HCT116 (cell line): Measurements from ENCODE around the gene ATP10B. TPM values are rescaled to one million over a fixed set of nuclear protein-coding genes. Genes with fewer than 3 reads are reported as not detected.

Experiments used
- ATAC-seq: fragments of 200-7000 bp; cut with Tn5 transposase; 2 replicates; pipeline ENCODE4 v1.9.1; 2020; ENCODE audit warnings: mild to moderate bottlenecking, moderate library complexity
- BruUV-seq: library from RNA; stranded (reverse); fragments of 400-500 nt; replicated peaks from 2 replicates; lab custom pipeline; 2021; lab: Mats Ljungman, UMichigan
- CTCF ChIA-PET: fragments of 300-600 bp; sonication (Branson Sonifier 250); formaldehyde crosslinking; loops from one replicate; lab custom pipeline; 2021; ENCODE audit warnings: antibody characterized with exemption; lab: Charles Lee
- POLR2A ChIA-PET: fragments of 300-600, 350-600 bp; sonication (Branson Sonifier 250); formaldehyde crosslinking; loops from one replicate; lab custom pipeline; 2021; ENCODE audit warnings: antibody characterized with exemption; lab: Charles Lee
- RAD21 ChIA-PET, 2 experiments: fragments of 300-600 bp; sonication (Branson Sonifier 250); formaldehyde crosslinking; loops; one replicate each; lab custom pipeline; 2023; ENCODE audit warnings: low total read pairs in 2 of 2; ENCODE audit not compliant: uncharacterized antibody in 2 of 2, unreplicated experiment in 2 of 2, low non-redundant PET in 1 of 2; lab: Charles Lee
- DNase-seq: peaks from one replicate; pipeline ENCODE4 v3.0.0-alpha.2; 2010; ENCODE audit warnings: low read depth, low spot score
- H2AFZ ChIP-seq: fragments of 200-600 bp; shearing (Covaris generic), sonication (generic); 2 replicates; pipeline ENCODE4 v1.6.1; 2017; ENCODE audit warnings: low read depth, mixed run types, mixed read lengths, antibody characterized with exemption, low read length; ENCODE audit not compliant: poor library complexity, severe bottlenecking
- H3K27ac ChIP-seq: 2 replicates; pipeline ENCODE4 v1.5.1; 2012; ENCODE audit warnings: low read depth, low read length
- H3K27me3 ChIP-seq: fragments of 200-600 bp; sonication (generic); 2 replicates; pipeline ENCODE4 v1.6.1; 2016; ENCODE audit warnings: mixed run types, low read length, mixed read lengths; ENCODE audit not compliant: insufficient read depth
- H3K36me3 ChIP-seq, 2 experiments: fragments of 200-500 bp in 1 of 2; fragments of 200-600 bp in 1 of 2; sonication (Bioruptor generic) in 1 of 2; sonication (generic) in 1 of 2; 2 replicates each; pipeline versions ENCODE4 v1.5.1 to v1.6.1; 2014 to 2016; ENCODE audit warnings: low read length in 2 of 2, inconsistent platforms in 1 of 2, mixed read lengths in 1 of 2, mixed run types in 1 of 2; ENCODE audit not compliant: insufficient read depth in 2 of 2, control insufficient read depth in 1 of 2
- H3K4me1 ChIP-seq, 2 experiments: fragments of 200-600 bp in 1 of 2; sonication (generic) in 1 of 2; 2 replicates each; pipeline versions ENCODE4 v1.5.1 to v1.6.1; 2012 to 2017; ENCODE audit warnings: low read length in 2 of 2, inconsistent platforms in 1 of 2, mild to moderate bottlenecking in 1 of 2, mixed read lengths in 1 of 2, mixed run types in 1 of 2, moderate library complexity in 1 of 2; ENCODE audit not compliant: insufficient read depth in 2 of 2, control insufficient read depth in 1 of 2
- H3K4me2 ChIP-seq: fragments of 200-600 bp; sonication (generic); 2 replicates; pipeline ENCODE4 v1.6.1; 2017; ENCODE audit warnings: mixed run types, low read length, mixed read lengths
- H3K4me3 ChIP-seq, 2 experiments: fragments of 200-600 bp in 1 of 2; sonication (generic) in 1 of 2; replicated peaks in 1 of 2; 2 replicates each; pipeline ENCODE4 v1.5.1; 2011 to 2016; ENCODE audit warnings: low read length in 2 of 2, control low read depth in 1 of 2, low read depth in 1 of 2, mild to moderate bottlenecking in 1 of 2, mixed read lengths in 1 of 2, mixed run types in 1 of 2
- H3K79me2 ChIP-seq: fragments of 200-600 bp; sonication (generic); 2 replicates; pipeline ENCODE4 v1.6.1; 2017; ENCODE audit warnings: mild to moderate bottlenecking, mixed run types, low read length, moderate library complexity, mixed read lengths; ENCODE audit not compliant: insufficient read depth
- H3K9ac ChIP-seq: fragments of 200-600 bp; sonication (generic); 2 replicates; pipeline ENCODE4 v1.6.1; 2016; ENCODE audit warnings: low read length, mixed read lengths
- H3K9me2 ChIP-seq: fragments of 200-600 bp; sonication (generic), shearing (Covaris generic); 2 replicates; pipeline ENCODE4 v1.6.1; 2017; ENCODE audit warnings: mixed run types, mild to moderate bottlenecking, moderate library complexity; ENCODE audit not compliant: insufficient read depth
- H3K9me3 ChIP-seq, 2 experiments: fragments of 200-500 bp in 1 of 2; fragments of 200-600 bp in 1 of 2; sonication (Bioruptor generic) in 1 of 2; sonication (generic) in 1 of 2; 2 replicates each; pipeline ENCODE4 v1.6.1; 2014 to 2017; ENCODE audit warnings: low read length in 2 of 2, mixed read lengths in 2 of 2, inconsistent platforms in 1 of 2, low read depth in 1 of 2, mild to moderate bottlenecking in 1 of 2, mixed run types in 1 of 2, moderate library complexity in 1 of 2; ENCODE audit not compliant: control insufficient read depth in 1 of 2, insufficient read depth in 1 of 2
- H4K20me1 ChIP-seq: fragments of 200-600 bp; sonication (generic), shearing (Covaris generic); 2 replicates; pipeline ENCODE4 v1.6.1; 2017; ENCODE audit warnings: mixed run types, mild to moderate bottlenecking, moderate library complexity; ENCODE audit not compliant: insufficient read depth
- ATF3 ChIP-seq: IDR thresholded peaks from 2 replicates; pipeline ENCODE4 v1.6.1; 2012
- EGR1 ChIP-seq: IDR thresholded peaks from 2 replicates; pipeline ENCODE4 v1.6.1; 2012; ENCODE audit warnings: low read depth
- ELF1 ChIP-seq: IDR thresholded peaks from 2 replicates; pipeline ENCODE4 v1.6.1; 2012; ENCODE audit warnings: low read depth, borderline replicate concordance
- EZH2phosphoT487 ChIP-seq: fragments of 200-600 bp; IDR thresholded peaks from 2 replicates; pipeline ENCODE4 v1.6.1; 2018; ENCODE audit warnings: antibody characterized with exemption, borderline replicate concordance
- FOSL1 ChIP-seq: IDR thresholded peaks from 2 replicates; pipeline ENCODE4 v1.6.1; 2012; ENCODE audit warnings: low read depth
- MAX ChIP-seq: IDR thresholded peaks from 2 replicates; pipeline ENCODE4 v1.6.1; 2012
- POLR2A ChIP-seq: IDR thresholded peaks from 2 replicates; pipeline ENCODE4 v1.7.0; 2011; ENCODE audit warnings: borderline replicate concordance; ENCODE audit not compliant: insufficient read depth, insufficient read length; ENCODE audit errors: extremely low read depth
- RAD21 ChIP-seq: IDR thresholded peaks from 2 replicates; pipeline ENCODE4 v1.6.1; 2012; ENCODE audit warnings: low read depth, mild to moderate bottlenecking
- REST ChIP-seq: IDR thresholded peaks from 2 replicates; pipeline ENCODE4 v1.6.1; 2012; ENCODE audit warnings: low read depth
- SP1 ChIP-seq: IDR thresholded peaks from 2 replicates; pipeline ENCODE4 v1.6.1; 2012; ENCODE audit warnings: low read depth
- SRF ChIP-seq: IDR thresholded peaks from 2 replicates; pipeline ENCODE4 v1.6.1; 2012; ENCODE audit warnings: low read depth
- ZFX ChIP-seq: fragments of 450-650 bp; IDR thresholded peaks from 2 replicates; pipeline ENCODE4 v1.6.1; 2017
- ZNF274 ChIP-seq: fragments of 200-500 bp; sonication (Bioruptor generic); IDR thresholded peaks from 2 replicates; pipeline ENCODE4 v1.6.1; 2014; ENCODE audit warnings: mild to moderate bottlenecking, low read depth, low read length, inconsistent platforms
- intact Hi-C: fragments of 100-400 bp; cut with micrococcal nuclease; formaldehyde crosslinking; loops from 2 replicates; pipeline ENCODE4 v1.10.0; 2022
- total RNA-seq: library from RNA; stranded (reverse); gene quantifications from one replicate; pipeline ENCODE4 v1.2.1, GENCODE V29; 2021; ENCODE audit not compliant: unreplicated experiment
- TF ChIP-seq, protein P1 (sequence below), 3 experiments: fragments of 200-600 bp in 1 of 3; sonication (generic) in 1 of 3; IDR thresholded peaks in 2 of 3; conservative IDR thresholded peaks in 1 of 3; 2 replicates each; pipeline ENCODE4 v1.5.1; 2012 to 2017; ENCODE audit warnings: low read depth in 2 of 3, low read length in 2 of 3, antibody characterized with exemption in 1 of 3, borderline replicate concordance in 1 of 3, control low read depth in 1 of 3, mild to moderate bottlenecking in 1 of 3, mixed read lengths in 1 of 3, mixed run types in 1 of 3, moderate library complexity in 1 of 3; ENCODE audit not compliant: insufficient read depth in 1 of 3

ATP10B gene
- total RNA-seq, 1 experiment from 2014 or later, result 0.07 TPM

DNA sequence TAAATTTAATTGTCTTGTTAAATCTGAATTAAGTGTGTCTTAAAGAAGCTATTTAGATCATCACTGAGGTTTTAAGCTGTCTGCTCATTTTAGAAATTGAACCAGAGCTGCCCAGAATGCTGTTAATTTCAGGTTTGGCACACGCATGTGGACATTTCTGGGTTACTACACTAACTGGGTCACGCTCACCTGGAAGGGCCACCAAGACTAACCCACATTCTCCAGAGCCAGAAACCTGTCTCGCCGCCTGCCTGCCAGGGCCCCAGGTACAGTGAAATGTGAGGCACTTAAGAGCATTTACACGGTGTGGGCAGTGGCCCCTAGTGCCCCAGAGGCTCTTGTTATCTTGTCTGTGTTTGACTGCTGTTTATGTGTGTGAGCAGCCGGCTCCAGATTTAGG is 46.6 kb downstream of the ATP10B start:
- intact Hi-C loops, result no loop called here
- H3K27me3 ChIP-seq, result no peaks in the 10 kb centered on the region
- ChIA-PET RAD21 (no interaction called here), CTCF (no interaction called here), POLR2A (no interaction called here)
- H3K79me2 ChIP-seq, result no peaks in the 10 kb centered on the region
- no peak overlapping the region for H3K27ac ChIP-seq
- H3K9ac ChIP-seq, result no peak overlapping the region
- no peak overlapping the region for H3K4me2 ChIP-seq
- H3K4me1 ChIP-seq, result no peaks in the 10 kb centered on the region
- ATAC-seq, result no peak
- no peaks in the 10 kb centered on the region; the same call in 1 of the 2 replicates for H4K20me1 ChIP-seq
- BruUV-seq, result no TSS peak
- TF ChIP-seq SP1, result no peak
- TF ChIP-seq ZNF274, result no peak
- TF ChIP-seq EZH2phosphoT487, result no peak
- TF ChIP-seq ZFX, result no peak
- no peak for TF ChIP-seq FOSL1
- no peak for TF ChIP-seq ATF3
- TF ChIP-seq POLR2A, result no peak
- no peak for TF ChIP-seq MAX
- no peak for TF ChIP-seq REST
- no peak for TF ChIP-seq EGR1
- no peak for TF ChIP-seq SRF
- TF ChIP-seq ELF1, result no peak
- no peak for TF ChIP-seq RAD21
- TF ChIP-seq, protein P1, sequence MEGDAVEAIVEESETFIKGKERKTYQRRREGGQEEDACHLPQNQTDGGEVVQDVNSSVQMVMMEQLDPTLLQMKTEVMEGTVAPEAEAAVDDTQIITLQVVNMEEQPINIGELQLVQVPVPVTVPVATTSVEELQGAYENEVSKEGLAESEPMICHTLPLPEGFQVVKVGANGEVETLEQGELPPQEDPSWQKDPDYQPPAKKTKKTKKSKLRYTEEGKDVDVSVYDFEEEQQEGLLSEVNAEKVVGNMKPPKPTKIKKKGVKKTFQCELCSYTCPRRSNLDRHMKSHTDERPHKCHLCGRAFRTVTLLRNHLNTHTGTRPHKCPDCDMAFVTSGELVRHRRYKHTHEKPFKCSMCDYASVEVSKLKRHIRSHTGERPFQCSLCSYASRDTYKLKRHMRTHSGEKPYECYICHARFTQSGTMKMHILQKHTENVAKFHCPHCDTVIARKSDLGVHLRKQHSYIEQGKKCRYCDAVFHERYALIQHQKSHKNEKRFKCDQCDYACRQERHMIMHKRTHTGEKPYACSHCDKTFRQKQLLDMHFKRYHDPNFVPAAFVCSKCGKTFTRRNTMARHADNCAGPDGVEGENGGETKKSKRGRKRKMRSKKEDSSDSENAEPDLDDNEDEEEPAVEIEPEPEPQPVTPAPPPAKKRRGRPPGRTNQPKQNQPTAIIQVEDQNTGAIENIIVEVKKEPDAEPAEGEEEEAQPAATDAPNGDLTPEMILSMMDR (IDR thresholded peaks at IDR 0.05 in 2 of 3, conservative IDR thresholded peaks at IDR 0.05 in 1 of 3; ENCODE audit: borderline replicate concordance in 1 of 3, insufficient read depth in 1 of 3, low read depth in 2 of 3, low read length in 2 of 3), result no peak
- no peaks in the 10 kb centered on the region; a peak in 1 of 4 replicates for H3K9me3 ChIP-seq
- no peaks in the 10 kb centered on the region for H3K9me2 ChIP-seq
- H2AFZ ChIP-seq, result no peak overlapping the region
- no peak for DNase-seq
- H3K4me3 ChIP-seq, result no peak overlapping the region
- H3K36me3 ChIP-seq, result no peaks in the 10 kb centered on the region
